Measurements from ENCODE around the gene SCN2A. TPM values are rescaled to one million over a fixed set of nuclear protein-coding genes. Genes with fewer than 3 reads are reported as not detected.
A peak's percentile ranks its signal among the peaks of the same experiment; 100 is the strongest.

The SCN2A gene
- total and polyA plus RNA-seq, 9 of the 15 experiments (the other 6 are each of a cell fraction or from before 2014, with no cell fraction given) = 0.08 to 0.69 (median 0.31) TPM; not detected in 1

DNA sequence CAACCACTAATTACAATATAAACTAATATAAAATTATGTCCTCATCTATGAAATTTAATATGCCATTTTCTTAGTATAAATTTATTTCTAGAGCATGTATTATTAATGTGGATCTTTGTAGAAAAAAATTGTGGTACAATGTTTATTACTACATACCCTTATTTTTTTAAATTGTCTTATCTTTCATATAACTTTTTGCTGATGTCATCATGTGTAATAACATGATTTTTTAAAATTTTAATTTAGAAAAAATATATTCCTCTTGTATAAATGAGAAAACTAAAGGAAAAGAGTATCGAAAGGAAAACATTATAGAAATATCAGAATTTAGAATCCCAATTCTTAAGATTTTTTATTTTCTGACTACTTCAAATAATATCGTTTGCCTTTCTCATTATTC is 49.9 kb downstream of the SCN2A start:
- no peak for DNase-seq (ENCODE audit: extremely low read depth in 1 of 4, low spot score in 3 of 4)
- no peaks in the 10 kb centered on the region for H3K9me1 ChIP-seq (ENCODE audit: control insufficient read depth, insufficient read depth, low read length)
- H3K9me3 ChIP-seq (replicated peaks; ENCODE audit: control insufficient read depth, insufficient read depth, low read depth, low read length) = 0 out of 2 replicates have a peak, but pooled peaks cover 3% of the 10 kb centered on the region
- no peaks in the 10 kb centered on the region for H4K20me1 ChIP-seq (replicated peaks; ENCODE audit: control insufficient read depth, insufficient read depth, low read length)
- no peaks in the 10 kb centered on the region for H3K36me3 ChIP-seq (ENCODE audit: control insufficient read depth, insufficient read depth, low read length)
- no peaks in the 10 kb centered on the region for H3K27me3 ChIP-seq (ENCODE audit: control insufficient read depth in 2 of 2, insufficient read depth in 2 of 2, low read length in 2 of 2)
- H3K4me3 ChIP-seq = no peak overlapping the region
- WGBS (ENCODE audit: insufficient coverage, low coverage, missing lambda C conversion rate) = 0% methylated on average over 2 of the region's 2 CpGs
- ChIA-PET CTCF (ENCODE audit: low intra/inter-chr PET ratio) (no interaction called here), POLR2A (no interaction called here)
- no peak overlapping the region for H3K4me2 ChIP-seq (ENCODE audit: insufficient read depth, low read length)
- in situ Hi-C loops (cut with MboI) (no loop called here), intact Hi-C loops (cut with micrococcal nuclease) (no loop called here)
- no peak for ATAC-seq
- H3K4me1 ChIP-seq (replicated peaks in 1 of 2; ENCODE audit: control insufficient read depth in 2 of 2, insufficient read depth in 2 of 2, low read length in 2 of 2) = no peaks in the 10 kb centered on the region
- no TSS peak for BruUV-seq (replicated peaks)
- H3K27ac ChIP-seq (ENCODE audit: extremely low read depth, low read depth, low read length) = no peak overlapping the region
- H3K9ac ChIP-seq (ENCODE audit: insufficient read depth in 1 of 2, low read depth in 2 of 2, low read length in 2 of 2) = no peak overlapping the region
- H2AFZ ChIP-seq (ENCODE audit: low read depth, low read length) = no peak overlapping the region
- no peak for FAIRE-seq
- no peaks in the 10 kb centered on the region for H3K79me2 ChIP-seq (ENCODE audit: control insufficient read depth, insufficient read depth, low read length)
- no peak for TF ChIP-seq CEBPZ (IDR thresholded peaks at IDR 0.05; ENCODE audit: borderline replicate concordance, low read depth, low read length)
- TF ChIP-seq HOXB6 (CRISPR knock-in tag; IDR thresholded peaks at IDR 0.05; ENCODE audit: borderline replicate concordance) = no peak
- TF ChIP-seq ZNF316 (IDR thresholded peaks at IDR 0.05) = peak; percentile 79
- TF ChIP-seq, protein P1, sequence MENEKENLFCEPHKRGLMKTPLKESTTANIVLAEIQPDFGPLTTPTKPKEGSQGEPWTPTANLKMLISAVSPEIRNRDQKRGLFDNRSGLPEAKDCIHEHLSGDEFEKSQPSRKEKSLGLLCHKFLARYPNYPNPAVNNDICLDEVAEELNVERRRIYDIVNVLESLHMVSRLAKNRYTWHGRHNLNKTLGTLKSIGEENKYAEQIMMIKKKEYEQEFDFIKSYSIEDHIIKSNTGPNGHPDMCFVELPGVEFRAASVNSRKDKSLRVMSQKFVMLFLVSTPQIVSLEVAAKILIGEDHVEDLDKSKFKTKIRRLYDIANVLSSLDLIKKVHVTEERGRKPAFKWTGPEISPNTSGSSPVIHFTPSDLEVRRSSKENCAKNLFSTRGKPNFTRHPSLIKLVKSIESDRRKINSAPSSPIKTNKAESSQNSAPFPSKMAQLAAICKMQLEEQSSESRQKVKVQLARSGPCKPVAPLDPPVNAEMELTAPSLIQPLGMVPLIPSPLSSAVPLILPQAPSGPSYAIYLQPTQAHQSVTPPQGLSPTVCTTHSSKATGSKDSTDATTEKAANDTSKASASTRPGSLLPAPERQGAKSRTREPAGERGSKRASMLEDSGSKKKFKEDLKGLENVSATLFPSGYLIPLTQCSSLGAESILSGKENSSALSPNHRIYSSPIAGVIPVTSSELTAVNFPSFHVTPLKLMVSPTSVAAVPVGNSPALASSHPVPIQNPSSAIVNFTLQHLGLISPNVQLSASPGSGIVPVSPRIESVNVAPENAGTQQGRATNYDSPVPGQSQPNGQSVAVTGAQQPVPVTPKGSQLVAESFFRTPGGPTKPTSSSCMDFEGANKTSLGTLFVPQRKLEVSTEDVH (IDR thresholded peaks at IDR 0.05; ENCODE audit: low read depth, partially characterized antibody) = no peak
- no peak for TF ChIP-seq NR3C1 (CRISPR knock-in tag; IDR thresholded peaks at IDR 0.05)
- no peak for TF ChIP-seq XRCC3 (IDR thresholded peaks at IDR 0.05)
- TF ChIP-seq, protein P2, sequence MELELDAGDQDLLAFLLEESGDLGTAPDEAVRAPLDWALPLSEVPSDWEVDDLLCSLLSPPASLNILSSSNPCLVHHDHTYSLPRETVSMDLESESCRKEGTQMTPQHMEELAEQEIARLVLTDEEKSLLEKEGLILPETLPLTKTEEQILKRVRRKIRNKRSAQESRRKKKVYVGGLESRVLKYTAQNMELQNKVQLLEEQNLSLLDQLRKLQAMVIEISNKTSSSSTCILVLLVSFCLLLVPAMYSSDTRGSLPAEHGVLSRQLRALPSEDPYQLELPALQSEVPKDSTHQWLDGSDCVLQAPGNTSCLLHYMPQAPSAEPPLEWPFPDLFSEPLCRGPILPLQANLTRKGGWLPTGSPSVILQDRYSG (tag; conservative IDR thresholded peaks at IDR 0.05; ENCODE audit: low read depth) = no peak
- no peak for TF ChIP-seq NFXL1 (CRISPR knock-in tag; IDR thresholded peaks at IDR 0.05)
- TF ChIP-seq TAF15 (IDR thresholded peaks at IDR 0.05; ENCODE audit: low read depth, low read length) = no peak
- TF ChIP-seq MAFG (tag; conservative IDR thresholded peaks at IDR 0.05) = peak; percentile 35; the same call in 1 of the 2 replicates
- peak; percentile 34; the same call in 1 of the 2 replicates for TF ChIP-seq MAFK (IDR thresholded peaks at IDR 0.05; ENCODE audit: low read length)
- no peak for TF ChIP-seq RBM25 (IDR thresholded peaks at IDR 0.05; ENCODE audit: low read depth, low read length, severe bottlenecking)
- no peak for TF ChIP-seq ELF4 (CRISPR knock-in tag; IDR thresholded peaks at IDR 0.05)
- no peak for TF ChIP-seq NFRKB (IDR thresholded peaks at IDR 0.05; ENCODE audit: low read depth)
- TF ChIP-seq C11orf30 (IDR thresholded peaks at IDR 0.05; ENCODE audit: low read depth) = peak; percentile 42
- no peak for TF ChIP-seq MCM5 (IDR thresholded peaks at IDR 0.05; ENCODE audit: low read depth)
